Superior temporal gyrus (tissue), 1 donor: ENCODE measurements around the gene B9D2.
A peak's percentile ranks its signal among the peaks of the same experiment; 100 is the strongest.
"Not testable (repeated sequence)": the region's sequence is repeated elsewhere in the genome, so short reads cannot be mapped to it uniquely, and the experiment has no call there.

Source experiments
- DNase-seq: peaks from one replicate; pipeline ENCODE4 v3.0.0-alpha.2; 2016; ENCODE audit errors: extremely low spot score

Gene B9D2

GRCh38 chr19:41391618-41392017 lies 27.7 kb upstream of the B9D2 start:
- DNase-seq: no peak

GRCh38 chr19:41386442-41386841 lies 22.5 kb upstream of the B9D2 start:
- no peak for DNase-seq

- no peak for DNase-seq
Measured at GRCh38 chr19:41384351-41384750, 20.4 kb upstream of the B9D2 start.

GRCh38 chr19:41381536-41381935 lies 17.6 kb upstream of the B9D2 start:
- not testable (repeated sequence) for DNase-seq

GRCh38 chr19:41377977-41378709 lies 14.2 kb upstream of the B9D2 start:
- no peak for DNase-seq

- DNase-seq: no peak
Measured at GRCh38 chr19:41376998-41377365, 13.0 kb upstream of the B9D2 start.

- no peak for DNase-seq
Measured at GRCh38 chr19:41376241-41376997, 12.5 kb upstream of the B9D2 start, which contains the start of gene TMEM91. TSS of gene TMEM91 (plus strand) at chr19:41376533. CDS start at chr19:41378310, 1,777 bp downstream.

GRCh38 chr19:41373993-41374392 lies 10.0 kb upstream of the B9D2 start:
- DNase-seq: peak; percentile 85

- DNase-seq: no peak
Measured at GRCh38 chr19:41372501-41372900, 8.6 kb upstream of the B9D2 start.

GRCh38 chr19:41371541-41371940 lies 7.6 kb upstream of the B9D2 start:
- DNase-seq: no peak

- DNase-seq: not testable (repeated sequence)
Measured at GRCh38 chr19:41371119-41371518, 7.2 kb upstream of the B9D2 start.

GRCh38 chr19:41369769-41370168 lies 5.8 kb upstream of the B9D2 start:
- no peak for DNase-seq

GRCh38 chr19:41367848-41368301 lies 3.9 kb upstream of the B9D2 start:
- no peak for DNase-seq

GRCh38 chr19:41366089-41366488 lies 2.1 kb upstream of the B9D2 start:
- no peak for DNase-seq

GRCh38 chr19:41364524-41365391 lies 809 bp upstream of the B9D2 start:
- no peak for DNase-seq

- DNase-seq: no peak
Measured at GRCh38 chr19:41363371-41363752, 587 bp downstream of the B9D2 start.

GRCh38 chr19:41362143-41362847 lies 1.7 kb downstream of the B9D2 start:
- no peak for DNase-seq

- DNase-seq: no peak
Measured at GRCh38 chr19:41359741-41360140, 4.2 kb downstream of the B9D2 start.

GRCh38 chr19:41357746-41358145 lies 6.2 kb downstream of the B9D2 start:
- no peak for DNase-seq

- no peak for DNase-seq
Measured at GRCh38 chr19:41356984-41357739, 6.8 kb downstream of the B9D2 start.

GRCh38 chr19:41355802-41356201 lies 8.1 kb downstream of the B9D2 start:
- no peak for DNase-seq
